LNCaP clone FGC (cell line): ENCODE results near the gene DAPK3.

Source experiments
- DNase-seq: peaks from one replicate; pipeline ENCODE4 v3.0.0-alpha.2; 2011; ENCODE audit warnings: low read depth
- H3K4me3 ChIP-seq: 2 replicates; pipeline ENCODE4 v1.5.1; 2011; ENCODE audit warnings: mild to moderate bottlenecking, low read depth, low read length, control low read depth
- CTCF ChIP-seq: IDR thresholded peaks from 2 replicates; pipeline ENCODE4 v1.5.1; 2012; ENCODE audit warnings: mild to moderate bottlenecking; ENCODE audit not compliant: control insufficient read depth, insufficient read depth; ENCODE audit errors: extremely low read depth

Gene DAPK3

GRCh38 chr19:3970808-3971598 is at the start of gene DAPK3:
Gene DAPK3, minus strand, starts transcription at chr19:3971099. Its CDS starts 1,364 bp downstream, at chr19:3969735.
- TF ChIP-seq CTCF = no peak
- DNase-seq = peak; percentile 97
- H3K4me3 ChIP-seq = peak within 1 kb of the TSS; percentile 91

- no peak for DNase-seq
- no peak for TF ChIP-seq CTCF
- no peak overlapping the region for H3K4me3 ChIP-seq
Measured at GRCh38 chr19:4019578-4019977, 48.7 kb upstream of the DAPK3 start.

- no peak for TF ChIP-seq CTCF
- DNase-seq = no peak
- no peak overlapping the region for H3K4me3 ChIP-seq
Measured at GRCh38 chr19:4018775-4019504, 48.0 kb upstream of the DAPK3 start.

- no peak for DNase-seq
- TF ChIP-seq CTCF = no peak
- no peak overlapping the region for H3K4me3 ChIP-seq
Measured at GRCh38 chr19:4018140-4018613, 47.3 kb upstream of the DAPK3 start.

- TF ChIP-seq CTCF = no peak
- no peak overlapping the region for H3K4me3 ChIP-seq
- no peak for DNase-seq
Measured at GRCh38 chr19:4016903-4017638, 46.2 kb upstream of the DAPK3 start.

GRCh38 chr19:4016486-4016885 is 45.6 kb upstream of the DAPK3 start:
- H3K4me3 ChIP-seq = no peak overlapping the region
- DNase-seq = no peak
- no peak for TF ChIP-seq CTCF
